A204.1 (cell line): ENCODE measurements around the gene NBPF26.
"Not testable (repeated sequence)": the region's sequence is repeated elsewhere in the genome, so short reads cannot be mapped to it uniquely, and the experiment has no call there.

ENCODE experiments used
- FAIRE-seq: peaks from 2 replicates; lab custom pipeline; 2012; peaks lifted over from hg19 to GRCh38; lab: Jason Lieb, UNC

Gene NBPF26

DNA sequence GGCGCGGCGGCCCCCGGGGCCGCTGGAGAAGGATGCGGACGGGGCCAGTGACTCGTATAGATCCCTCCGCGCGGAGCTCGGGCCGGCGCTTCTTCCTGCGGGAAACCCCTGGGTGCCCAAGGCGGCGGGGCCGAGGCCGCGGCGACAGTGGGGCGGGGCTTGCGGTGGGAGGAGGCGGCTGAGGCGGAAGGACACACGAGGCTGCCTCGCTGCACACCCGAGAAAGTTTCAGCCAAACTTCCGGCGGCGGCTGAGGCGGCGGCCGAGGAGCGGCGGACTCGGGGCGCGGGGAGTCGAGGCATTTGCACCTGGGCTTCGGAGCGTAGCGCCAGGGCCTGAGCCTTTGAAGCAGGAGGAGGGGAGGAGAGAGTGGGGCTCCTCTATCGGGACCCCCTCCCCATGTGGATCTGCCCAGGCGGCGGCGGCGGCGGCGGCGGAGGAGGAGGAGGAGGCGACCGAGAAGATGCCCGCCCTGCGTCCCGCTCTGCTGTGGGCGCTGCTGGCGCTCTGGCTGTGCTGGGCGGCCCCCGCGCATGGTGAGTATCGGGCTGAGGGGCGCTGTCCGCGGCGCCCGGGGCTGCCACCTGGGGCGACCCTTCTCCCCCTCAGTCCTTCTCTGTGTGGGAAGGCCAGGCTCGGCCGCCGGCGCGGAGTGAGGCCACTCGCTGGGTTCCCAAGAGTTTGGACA, at the start of gene NBPF26:
Gene NBPF26, plus strand, starts transcription at position 231 of the 688 bp plus-strand sequence.
- not testable (repeated sequence) for FAIRE-seq

DNA sequence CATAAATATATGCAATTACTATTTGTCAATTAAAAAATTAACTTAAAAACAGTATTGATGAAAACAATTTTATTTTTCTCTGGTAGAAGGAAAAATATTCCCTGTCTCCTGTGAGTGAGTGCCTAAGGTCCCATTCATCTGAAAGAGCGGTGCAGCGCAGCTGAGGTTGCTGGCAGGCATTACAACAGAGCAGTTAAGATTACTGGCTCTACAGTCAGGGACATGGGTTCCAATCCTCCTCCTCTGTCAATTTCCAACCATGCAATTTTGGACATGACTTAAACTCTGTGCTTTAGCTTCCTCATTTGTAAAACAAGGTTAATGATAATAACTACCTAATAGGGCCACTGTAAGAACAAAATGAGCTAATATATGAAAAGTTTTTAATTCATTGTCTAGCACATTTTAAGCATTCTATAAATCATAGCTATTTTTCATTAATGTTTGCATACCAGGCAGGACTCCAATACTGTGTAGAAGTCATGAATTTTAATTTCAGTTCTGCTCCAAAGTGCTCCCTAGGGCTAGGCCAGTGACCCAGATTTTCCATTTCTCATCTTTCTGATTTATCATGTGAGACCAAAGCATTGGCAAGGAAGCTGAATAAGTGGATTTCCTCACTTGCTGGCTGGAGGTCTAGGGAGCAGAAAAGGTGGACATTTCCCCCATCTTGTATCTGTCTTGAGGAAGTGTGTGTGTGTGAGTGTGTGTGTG, 43.5 kb upstream of the NBPF26 start:
- not testable (repeated sequence) for FAIRE-seq

DNA sequence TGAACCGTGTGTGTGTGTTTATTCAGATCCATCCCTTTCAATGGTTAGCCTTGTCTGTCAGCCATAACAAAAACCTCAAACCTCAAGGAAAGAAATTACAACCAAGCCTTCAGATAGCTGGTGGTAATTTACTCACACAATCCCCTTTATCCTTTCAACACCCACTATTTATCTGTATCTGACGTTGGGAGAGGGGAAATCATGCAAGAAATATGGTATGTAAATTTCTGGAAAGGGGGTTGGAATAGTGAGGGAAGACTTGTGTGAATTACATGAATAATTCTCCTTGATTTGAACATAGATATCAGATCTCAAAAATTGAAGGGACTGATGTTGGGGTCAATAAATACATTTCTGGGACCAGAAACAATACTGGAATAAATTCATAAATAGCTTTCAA, 42.8 kb upstream of the NBPF26 start:
- not testable (repeated sequence) for FAIRE-seq

DNA sequence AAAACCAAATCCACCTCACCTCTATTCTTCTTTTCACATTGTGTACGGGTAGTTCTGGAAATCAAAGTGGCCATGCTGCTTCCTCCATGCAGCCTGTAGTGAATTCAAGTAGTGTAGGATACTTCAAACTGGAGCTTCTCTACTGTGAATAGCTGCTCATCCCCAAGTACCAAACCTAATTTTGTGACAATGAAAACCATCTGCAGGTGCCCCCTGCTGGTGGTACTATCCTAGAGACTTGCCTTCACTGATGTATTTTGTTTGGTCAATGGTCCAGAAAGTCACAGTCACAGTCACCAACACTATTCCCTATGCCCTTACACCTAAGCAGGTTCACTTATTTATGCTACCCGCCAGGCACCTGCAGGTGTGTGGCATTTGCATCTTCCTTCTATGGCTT, 39.3 kb upstream of the NBPF26 start:
- FAIRE-seq: not testable (repeated sequence)

DNA sequence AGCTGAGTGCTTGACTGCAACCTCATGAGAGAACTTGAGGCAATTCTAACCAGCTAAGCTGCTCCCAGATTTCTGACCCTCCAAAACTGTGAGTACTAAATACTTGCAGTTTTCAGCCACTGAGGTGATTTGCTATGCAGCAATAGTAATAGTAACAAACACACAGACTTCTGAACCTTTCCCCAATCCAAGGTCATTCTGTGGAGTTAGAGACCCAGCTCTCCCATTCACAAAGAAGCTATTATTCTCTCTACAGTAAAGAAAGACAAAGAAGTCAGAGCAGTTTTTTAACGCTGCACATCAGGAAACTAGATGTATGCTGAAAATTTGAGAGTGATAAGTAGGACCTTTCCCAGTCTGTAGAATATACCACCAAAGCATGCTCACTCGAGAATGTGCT, 38.1 kb upstream of the NBPF26 start:
- FAIRE-seq: not testable (repeated sequence)

DNA sequence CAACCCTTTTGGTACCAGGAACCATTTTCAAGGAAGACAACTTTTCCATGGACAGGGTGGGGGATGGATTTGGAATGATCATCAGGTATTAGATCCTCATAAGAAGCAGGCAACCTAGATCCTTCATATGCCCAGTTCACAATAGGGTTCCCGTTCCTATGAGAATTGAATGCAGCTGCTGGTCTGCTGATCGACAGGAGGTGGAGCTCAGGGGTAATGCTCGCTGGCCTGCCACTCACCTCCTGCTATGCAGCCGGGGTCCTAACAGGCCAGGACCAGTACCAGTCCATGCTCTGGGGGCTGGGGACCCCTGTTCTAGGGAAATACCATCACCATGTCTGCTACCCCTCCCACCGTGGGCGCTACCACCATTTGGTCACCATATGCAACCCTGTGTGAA, 36.5 kb upstream of the NBPF26 start:
- not testable (repeated sequence) for FAIRE-seq

DNA sequence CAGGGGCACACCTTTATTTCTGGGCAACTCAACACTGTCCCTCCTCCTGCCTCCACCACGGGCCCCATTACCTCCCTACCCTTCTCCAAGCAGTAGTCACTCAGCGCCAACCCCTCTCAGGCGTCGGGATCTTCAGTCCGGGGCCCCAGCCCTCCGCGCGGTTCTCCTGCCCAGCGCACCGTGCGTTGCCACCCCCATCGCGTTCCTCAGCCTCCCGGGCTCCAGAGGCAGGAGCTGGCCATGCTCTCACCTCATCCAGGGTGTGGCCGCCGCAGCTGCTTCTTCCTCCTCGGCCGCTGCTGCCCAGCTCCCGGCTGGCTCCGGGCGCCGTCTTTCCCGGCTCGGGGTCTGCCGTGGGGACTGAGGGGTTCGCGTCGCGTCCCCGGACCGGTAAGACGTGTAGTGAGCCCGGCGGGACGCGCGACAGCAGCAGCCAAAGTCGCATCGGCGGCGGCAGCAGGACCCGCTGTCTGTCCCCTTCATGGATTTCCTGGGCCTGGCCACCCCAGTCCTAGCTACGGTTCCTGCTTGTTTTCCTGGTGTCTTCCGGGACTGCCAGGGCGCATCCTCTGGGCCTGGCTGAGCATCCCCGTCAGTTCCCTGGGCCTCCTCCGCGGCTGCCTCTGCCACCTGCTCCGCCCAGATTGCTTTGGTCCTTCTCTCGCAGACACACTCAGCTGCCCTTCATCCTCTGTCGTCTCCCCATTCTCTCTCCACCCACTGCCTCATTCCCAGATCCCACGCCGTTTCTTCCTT, 22.8 kb upstream of the NBPF26 start:
- FAIRE-seq: not testable (repeated sequence)

DNA sequence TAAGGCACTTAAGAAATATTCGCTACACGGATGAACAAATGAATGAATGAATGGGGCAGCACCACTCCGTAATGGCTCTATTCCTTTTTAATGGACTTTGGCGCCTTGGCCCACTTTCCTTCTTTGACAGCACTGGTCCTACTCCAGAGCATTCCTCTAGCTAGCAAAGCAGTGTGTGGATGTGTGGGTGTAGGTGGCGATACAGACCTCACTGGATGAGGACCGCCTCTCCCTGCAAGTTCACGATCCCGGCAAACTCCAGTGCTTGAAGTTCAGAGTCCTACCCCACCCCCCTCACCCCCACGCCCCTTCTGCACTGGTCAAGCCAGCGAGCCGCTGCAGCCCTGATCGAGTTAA, 409 bp upstream of the NBPF26 start:
- FAIRE-seq: not testable (repeated sequence)

DNA sequence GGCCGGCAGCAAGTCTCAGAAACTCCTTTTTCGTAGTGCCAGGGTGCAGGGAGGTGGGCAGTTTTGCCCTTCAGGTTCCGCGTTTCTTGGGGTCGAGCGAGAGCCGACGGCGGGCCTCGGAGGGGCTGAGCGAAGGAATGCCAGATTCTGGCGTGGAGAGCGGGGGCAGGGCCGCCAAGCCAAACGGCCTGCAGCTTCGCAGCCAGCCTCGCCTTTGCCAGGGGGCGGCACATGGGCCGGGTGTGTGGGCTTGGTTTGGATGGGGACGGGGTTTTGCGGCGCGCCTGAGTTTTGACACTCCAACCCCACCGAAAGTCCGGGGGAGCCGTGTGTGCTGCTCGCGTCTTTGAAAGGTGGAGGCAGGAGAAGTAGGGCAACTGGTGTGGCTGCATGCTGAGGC, 762 bp downstream of the NBPF26 start:
- FAIRE-seq: not testable (repeated sequence)

DNA sequence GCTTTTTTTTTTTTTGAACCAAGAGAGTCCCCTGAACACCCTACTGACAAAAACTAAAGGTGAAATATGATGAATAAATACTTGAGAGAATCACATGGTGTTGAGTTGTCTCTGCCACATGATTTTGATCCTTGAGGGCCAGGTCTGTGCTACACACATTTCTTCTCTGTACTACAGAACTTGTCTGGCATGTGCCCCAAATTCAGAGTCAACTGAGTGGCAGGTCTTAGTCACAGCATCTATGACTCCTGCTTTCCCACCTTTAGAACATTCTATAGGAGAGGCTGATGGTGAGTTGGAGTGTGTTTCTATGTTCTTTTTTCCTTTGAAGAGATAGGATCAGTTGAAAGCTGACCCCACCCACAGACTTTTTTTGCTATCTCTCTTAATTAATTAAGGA, 5.1 kb downstream of the NBPF26 start:
- FAIRE-seq: not testable (repeated sequence)

DNA sequence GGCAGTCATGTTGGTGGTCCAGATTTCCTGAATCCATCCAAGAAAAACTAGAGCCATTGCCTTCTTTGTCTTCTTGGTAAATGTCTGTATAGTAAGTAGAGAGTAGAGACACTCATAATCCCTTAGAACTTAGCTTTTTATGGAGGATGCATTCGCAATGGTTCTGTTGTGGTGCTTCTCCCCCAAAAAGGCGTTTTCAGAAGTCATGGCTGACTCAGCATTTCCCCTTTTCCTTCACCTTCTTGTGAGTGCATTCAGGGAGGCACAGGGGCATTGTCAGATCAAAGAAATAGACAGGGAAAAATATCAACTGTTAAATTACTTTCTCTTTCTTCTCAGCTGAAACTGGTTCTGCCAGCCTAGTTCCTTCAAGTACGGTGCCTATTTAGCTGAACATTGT, 45.3 kb downstream of the NBPF26 start:
- not testable (repeated sequence) for FAIRE-seq

DNA sequence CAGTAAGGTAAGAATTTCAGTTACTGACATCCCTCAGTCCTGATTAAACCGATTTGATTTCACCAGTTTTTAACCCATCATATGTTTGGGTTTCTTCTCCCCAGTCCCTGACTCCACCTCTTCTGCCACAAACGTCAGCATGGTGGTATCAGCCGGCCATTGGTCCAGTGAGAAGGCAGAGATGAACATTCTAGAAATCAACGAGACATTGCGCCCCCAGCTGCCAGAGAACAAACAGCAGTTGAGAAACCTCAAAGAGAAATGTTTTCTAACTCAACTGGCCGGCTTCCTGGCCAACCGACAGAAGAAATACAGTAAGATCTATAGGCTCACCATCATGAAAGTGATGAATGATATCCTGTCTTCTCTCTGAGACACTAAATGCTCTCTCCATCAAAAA, 81.7 kb downstream of the NBPF26 start:
- FAIRE-seq: not testable (repeated sequence)

DNA sequence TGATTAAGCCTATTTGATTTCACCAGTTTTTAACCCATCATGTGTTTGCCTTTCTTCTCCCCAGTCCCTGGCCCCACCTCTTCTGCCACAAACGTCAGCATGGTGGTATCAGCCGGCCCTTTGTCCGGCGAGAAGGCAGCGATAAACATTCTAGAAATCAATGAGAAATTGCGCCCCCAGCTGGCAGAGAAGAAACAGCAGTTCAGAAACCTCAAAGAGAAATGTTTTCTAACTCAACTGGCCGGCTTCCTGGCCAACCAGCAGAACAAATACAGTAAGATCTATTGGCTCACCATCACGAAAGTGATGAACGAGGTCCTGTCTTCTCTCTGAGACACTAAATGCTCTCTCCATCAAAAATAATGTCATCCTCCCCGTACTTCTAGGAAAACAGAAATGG, 88.1 kb downstream of the NBPF26 start:
- not testable (repeated sequence) for FAIRE-seq

DNA sequence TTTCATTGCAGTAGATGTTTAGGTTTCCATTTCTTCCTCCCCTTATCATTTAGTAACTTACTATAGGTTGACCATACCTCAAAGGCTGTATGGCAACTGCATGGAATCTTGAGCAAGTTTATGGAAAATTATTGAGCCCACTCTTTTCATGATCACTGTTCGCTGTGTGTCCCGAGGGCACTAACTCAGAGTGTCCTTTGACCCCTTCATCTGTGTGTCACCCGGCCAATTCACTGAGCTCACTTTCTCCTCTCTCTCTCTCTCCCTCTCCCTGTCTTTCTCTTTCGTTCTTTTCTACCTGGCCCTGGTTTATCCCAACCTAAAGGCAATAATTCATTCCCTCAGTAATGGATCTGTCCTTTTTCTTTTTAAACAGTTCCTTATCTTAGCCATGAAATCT, 101.3 kb downstream of the NBPF26 start:
- not testable (repeated sequence) for FAIRE-seq

DNA sequence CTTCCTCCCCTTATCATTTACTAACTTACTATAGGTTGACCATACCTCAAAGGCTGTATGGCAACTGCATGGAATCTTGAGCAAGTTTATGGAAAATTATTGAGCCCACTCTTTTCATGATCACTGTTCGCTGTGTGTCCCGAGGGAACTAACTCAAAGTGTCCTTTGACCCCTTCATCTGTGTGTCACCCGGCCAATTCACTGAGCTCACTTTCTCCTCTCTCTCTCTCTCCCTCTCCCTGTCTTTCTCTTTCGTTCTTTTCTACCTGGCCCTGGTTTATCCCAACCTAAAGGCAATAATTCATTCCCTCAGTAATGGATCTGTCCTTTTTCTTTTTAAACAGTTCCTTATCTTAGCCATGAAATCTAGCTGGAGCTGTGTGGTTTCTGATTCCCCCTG, 102.9 kb downstream of the NBPF26 start:
- not testable (repeated sequence) for FAIRE-seq

DNA sequence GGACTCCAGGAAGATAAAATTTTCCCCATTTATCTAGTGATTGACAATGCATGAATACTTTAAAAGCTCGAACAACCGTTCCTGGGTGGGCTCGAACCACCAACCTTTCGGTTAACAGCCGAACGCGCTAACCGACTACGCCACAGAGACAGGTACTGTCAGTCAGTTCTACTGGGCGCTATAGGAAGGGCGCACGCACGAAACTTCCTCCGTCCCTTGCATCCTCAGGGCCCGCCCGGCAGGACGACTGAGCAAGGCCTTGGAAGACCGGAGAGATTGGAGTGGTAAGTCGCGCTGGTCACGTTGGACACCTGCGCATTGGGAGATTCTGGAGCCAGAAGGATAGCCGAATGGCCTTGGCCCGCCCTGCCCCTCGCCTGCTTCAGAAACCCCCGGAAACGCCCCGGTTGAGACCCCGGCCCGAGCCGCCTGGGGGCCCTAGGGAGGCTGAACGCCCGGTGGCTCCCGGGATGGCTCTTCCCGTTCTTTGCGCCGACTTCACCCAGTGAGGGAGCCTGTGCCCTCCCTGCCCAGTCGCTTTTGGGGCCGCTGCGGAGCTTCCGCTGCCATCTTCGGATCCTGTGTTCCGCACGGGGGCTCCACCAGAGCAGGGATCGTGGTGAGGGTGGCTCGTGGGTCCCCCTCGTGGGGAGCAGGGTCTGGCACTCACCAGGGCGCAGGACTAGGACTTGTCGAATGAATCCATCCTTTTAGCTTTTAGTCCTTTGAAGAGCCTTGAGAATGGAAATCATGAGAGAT, 120.6 kb downstream of the NBPF26 start:
- FAIRE-seq: not testable (repeated sequence)

DNA sequence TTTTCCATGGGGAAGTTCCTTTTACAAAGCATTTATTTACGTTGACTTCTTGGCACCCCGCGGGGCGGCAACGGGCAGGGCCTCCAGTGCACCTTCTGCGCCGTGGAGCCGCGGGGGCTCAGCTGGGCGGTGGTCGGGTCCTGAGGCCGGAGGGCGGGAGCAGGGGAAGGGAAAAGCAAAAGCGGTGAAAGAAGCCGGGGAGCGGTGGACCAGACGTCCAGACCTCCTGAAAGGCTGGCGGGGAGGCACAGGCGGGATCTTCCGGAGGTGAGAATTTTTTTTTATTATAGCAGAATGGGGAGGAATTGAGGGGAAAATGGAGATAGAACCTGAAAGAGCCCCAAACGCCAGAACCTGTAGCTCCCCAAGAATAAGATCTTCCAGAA, 121.2 kb downstream of the NBPF26 start:
- FAIRE-seq: not testable (repeated sequence)

DNA sequence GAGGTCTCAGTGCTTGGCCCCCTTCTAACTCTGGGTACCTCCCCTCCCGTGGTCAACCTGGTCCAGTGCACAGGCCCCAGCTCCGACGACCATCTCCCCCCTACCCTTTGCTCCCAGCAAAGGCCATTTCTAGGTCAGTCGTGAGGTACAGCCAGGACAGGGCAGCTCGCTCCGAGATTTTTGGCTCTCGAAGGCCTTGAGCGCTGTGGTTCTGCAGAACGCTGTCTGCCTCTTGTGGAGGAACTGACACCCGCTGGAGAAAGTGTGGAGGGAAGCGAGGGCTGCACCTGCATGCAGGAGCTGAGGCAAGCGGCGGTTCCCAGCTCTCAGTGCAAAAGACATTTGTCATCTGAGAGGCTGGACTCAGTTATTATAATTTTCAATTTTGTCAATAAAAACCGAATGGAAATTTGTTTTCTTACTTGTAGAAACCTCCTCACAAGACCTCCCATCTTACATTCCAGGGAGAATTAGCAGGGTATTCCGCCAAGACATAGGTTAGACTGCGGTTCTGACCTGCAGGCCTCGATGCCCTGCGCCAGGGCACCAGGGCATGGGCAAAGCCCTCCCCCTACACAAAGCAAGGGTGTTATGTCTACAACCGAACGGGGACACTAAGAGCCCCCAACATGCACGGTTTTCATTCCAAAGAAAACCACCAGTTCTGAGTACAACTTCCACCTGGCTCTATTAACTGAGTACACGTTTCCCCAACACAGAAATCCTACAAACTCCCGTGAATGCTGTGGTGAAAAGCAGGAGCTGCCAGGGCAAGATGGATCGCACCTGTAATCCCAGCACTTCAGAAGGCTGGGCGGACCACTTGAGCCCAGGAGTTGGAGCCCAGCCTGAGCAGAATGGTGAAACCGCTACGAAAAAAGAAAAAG, 125.9 kb downstream of the NBPF26 start:
- not testable (repeated sequence) for FAIRE-seq

DNA sequence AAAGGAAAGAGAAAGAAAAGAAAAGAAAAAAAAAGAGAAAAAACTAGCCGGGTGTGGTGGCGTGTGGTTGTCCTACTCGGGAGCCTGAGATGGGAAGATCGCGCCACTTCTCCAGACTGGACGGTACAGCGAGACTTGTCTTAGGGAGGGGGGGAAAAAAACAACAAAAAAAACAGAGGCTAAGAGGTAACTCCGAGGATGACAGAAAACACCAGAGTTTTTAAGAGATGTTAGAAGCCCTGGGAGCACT, 126.5 kb downstream of the NBPF26 start:
- FAIRE-seq: not testable (repeated sequence)

DNA sequence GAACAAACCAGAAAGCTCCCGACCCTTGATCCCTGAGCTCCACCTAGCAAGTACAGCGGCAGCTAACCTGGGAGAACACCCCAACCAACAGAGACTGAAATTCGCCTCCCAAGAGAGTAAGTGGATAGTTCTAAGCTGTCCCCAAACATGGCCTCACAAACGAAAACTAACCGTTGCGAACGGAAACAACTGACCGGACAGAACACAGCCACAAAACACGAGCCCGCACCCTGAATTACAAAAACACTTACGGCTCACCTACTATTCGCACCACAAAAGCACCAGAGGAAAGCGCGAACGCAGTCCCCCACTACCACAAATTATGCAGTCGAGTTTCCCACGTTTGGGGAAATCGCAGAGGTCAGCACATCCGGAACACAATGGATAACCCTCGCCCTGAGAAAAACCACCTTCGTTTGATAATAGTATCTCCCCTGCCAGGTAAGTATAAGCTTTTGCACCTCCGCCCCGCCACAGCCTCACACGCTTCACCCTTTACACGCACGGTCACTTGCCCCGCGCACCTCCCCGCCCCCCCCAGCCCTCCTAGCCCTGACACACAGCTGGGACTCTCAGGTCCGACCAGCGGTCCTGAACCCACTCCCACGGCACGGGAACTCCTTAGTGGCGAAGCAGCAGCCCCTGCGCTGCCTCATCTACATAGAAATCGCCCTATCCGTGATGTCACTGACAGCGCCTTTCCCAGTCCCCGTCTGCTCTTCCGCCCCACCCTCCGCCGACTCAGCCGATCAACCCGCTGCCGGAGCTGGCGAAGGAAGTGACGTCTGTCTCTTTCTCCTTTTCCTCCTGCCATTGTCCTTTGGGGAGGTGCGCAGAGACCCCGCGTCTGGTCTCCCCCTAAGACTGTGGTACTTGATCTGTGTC, 127.0 kb downstream of the NBPF26 start:
- FAIRE-seq: not testable (repeated sequence)

DNA sequence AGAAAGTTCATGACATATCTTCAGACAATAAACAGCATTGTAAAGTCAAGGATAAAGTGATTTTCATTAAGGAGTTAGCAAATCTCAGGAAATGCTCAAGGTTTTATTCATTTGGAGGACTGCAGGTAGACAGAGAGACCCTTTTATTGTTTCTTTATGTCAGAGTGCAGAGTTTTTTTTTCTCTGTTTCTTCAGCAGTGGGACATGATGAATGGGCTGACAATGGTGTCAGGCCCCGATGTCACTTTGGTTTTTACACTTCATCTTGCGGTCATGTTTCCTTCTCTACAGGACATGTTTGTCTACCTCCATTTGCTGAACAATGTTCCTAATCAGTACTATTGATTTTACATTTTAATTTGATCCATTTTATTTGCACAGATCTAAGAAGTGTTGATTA, 134.4 kb downstream of the NBPF26 start:
- not testable (repeated sequence) for FAIRE-seq
